ENCODE measurements around the gene TAS2R41.
"Not testable (repeated sequence)": the region's sequence is repeated elsewhere in the genome, so short reads cannot be mapped to it uniquely, and the experiment has no call there.

Gene TAS2R41

DNA sequence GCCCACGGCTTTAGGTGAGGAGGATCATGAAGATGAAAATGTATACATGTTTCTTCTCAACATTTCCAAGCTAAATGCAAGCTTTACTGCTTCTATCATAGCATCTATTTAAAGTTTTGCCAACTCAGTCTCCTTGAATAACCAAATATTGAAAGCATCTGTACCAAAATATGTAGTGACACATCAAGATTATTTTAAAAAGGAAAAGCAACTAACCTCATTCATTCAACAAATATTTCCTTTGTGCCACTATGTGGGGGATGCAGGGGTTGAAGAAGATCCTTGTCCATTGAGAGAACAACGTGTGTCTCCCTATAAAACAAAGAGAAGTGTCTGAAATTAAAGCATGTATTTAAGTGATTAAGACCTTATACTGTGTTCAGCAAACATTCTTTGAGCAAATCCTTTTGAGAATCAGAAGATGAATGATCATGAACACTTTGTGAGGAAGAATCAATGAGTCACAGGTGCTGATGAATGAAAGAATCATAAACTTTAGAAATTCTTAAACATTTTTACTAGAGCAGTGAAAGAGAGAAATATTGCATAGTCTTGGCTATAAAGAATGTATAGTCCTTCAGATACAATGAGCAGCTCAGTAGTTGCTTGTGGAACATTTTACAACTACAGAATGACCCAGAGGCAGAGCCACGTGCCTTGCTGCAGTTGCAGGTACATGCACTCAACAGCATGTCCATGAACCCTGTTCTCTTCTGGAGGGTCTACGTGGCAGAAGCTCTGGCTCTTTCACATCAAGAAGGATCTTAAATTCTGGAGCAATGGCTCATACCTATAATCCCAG lies 20.5 kb upstream of the TAS2R41 start:
- no peak for DNase-seq (ENCODE audit: low read depth in 2 of 2)

DNA sequence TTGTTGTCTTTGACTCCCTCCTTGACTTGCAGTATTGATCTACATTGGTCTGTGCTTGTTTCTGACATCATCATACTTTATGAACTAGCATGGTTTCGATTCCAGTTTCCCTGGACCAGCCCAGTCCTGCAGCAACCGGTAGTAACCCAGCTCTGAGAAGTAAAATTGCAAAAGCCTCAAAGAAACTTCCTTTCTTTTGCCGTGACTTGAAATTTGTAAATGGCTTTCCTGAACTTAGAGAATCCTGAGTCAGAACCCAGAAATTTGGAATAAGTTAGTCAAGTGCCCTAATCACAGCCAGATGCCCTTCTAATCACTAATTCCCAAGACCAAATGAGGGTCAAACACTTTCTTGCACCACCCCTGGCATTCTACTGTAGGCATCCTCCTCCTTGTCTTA lies 19.4 kb upstream of the TAS2R41 start:
- no peak for DNase-seq (ENCODE audit: low read depth in 2 of 2)

DNA sequence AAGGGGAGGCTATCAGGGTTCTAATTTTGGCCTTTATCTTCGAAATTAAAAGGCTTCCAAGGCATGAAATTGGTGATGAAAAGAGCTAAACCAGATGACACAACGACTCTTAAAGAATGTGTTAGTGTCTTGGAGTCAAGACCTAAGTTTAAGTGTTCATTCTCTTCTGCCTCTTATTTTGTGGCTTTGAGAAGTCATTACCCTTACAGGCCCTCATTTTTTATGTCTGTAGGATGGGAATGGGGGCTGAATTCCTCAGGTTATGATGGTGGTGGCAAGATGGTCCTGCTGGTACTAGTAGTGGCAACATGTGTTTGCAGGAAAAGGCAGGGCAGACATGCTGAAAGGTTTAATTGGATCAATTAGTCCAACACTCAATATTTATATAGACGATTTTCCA lies 19.0 kb upstream of the TAS2R41 start:
- no peak for DNase-seq (ENCODE audit: low read depth in 2 of 2)

DNA sequence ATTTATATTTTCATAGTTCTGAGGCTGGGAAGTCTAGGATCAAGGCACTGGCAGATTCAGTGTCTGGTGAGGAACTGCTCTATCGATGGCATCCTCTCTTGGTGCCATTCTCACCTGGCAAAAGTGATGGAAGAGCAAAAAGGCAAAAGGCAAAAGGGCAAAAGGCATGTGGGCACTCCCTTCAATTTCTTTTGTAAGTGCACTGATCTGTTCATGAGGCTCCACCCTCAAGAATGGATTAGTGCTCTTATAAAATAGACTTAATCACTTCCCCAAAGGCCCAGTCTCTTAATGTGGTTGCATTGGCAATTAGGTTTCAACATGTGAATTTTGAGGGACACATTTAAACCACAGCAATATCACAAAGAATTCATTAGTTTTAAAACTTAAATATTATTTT lies 18.3 kb upstream of the TAS2R41 start:
- no peak for DNase-seq (ENCODE audit: low read depth in 2 of 2)

GRCh38 chr7:143460271-143460979 lies 17.2 kb upstream of the TAS2R41 start:
- DNase-seq (ENCODE audit: low read depth in 2 of 2), result no peak

- DNase-seq (ENCODE audit: low read depth in 2 of 2), result no peak
Measured at GRCh38 chr7:143462045-143462444, 15.6 kb upstream of the TAS2R41 start.

DNA sequence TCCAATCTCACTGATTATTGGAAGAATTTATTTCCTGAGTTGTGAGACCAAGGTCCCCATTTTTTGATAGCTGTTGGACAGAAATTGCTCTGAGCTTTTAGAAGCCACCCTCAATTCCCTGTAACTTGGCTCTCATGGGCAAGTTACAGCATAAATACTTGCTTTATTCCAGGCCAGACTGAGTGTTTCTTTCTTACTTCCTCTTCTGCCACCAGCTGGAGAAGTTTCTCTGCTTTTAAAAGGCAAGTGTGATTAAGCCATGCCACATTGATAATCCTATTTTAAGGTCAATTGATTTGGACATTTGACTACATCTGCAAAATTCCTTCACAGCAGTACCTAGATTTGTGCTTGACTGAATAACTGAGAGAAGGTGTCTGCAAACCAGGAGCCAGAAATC lies 14.1 kb upstream of the TAS2R41 start:
- no peak for DNase-seq (ENCODE audit: low read depth in 2 of 2)

- no peak for DNase-seq (ENCODE audit: low read depth in 2 of 2)
Measured at GRCh38 chr7:143463957-143464356, 13.7 kb upstream of the TAS2R41 start.

GRCh38 chr7:143467724-143468123 lies 9.9 kb upstream of the TAS2R41 start:
- no peak for DNase-seq (ENCODE audit: low read depth in 2 of 2)

GRCh38 chr7:143472071-143472689 lies 5.5 kb upstream of the TAS2R41 start:
- DNase-seq (ENCODE audit: low read depth in 2 of 2), result not testable (repeated sequence)

GRCh38 chr7:143479055-143479766 lies 1.5 kb downstream of the TAS2R41 start:
- DNase-seq (ENCODE audit: low read depth in 2 of 2), result no peak

DNA sequence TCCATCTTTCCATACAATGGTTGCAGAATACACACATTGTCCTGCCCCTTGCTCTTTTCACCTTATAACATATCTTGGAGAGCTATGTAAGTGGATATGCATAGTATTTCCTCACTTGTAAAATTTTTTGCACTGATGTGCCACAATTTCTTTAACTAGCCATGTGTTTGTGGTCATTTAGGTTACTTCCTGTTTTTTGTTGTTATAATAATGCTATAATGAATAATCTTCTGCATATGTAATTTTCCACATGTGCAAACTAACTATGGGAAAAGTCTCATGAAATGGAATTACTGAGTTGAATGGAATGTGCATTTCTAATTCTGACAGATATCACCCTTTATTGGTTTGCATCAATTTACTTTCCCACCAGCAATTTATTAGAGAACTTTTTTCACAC lies 2.8 kb downstream of the TAS2R41 start:
- DNase-seq (ENCODE audit: low read depth in 2 of 2), result no peak

DNA sequence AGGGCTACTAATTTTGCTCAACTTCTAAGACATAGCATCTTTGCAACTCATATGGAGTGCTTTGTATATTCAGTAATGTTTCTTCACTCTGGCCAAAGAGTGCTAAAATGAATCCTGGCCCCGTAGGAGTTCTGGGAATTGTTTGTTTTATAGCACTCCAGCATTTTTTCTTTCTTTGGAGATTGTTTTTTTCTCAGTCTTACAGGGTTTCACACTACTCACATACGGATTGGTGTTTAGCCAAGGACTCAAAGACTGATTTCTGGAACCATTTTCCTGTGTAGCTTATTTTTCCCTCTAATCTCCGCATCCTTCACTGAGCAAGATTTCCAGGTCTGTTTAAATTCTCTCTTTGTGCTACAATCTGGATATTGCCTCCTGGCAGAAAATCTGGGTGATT lies 6.4 kb downstream of the TAS2R41 start:
- DNase-seq (ENCODE audit: low read depth in 2 of 2), result no peak

- DNase-seq (ENCODE audit: low read depth in 2 of 2), result no peak
Measured at GRCh38 chr7:143485094-143485493, 7.4 kb downstream of the TAS2R41 start.

DNA sequence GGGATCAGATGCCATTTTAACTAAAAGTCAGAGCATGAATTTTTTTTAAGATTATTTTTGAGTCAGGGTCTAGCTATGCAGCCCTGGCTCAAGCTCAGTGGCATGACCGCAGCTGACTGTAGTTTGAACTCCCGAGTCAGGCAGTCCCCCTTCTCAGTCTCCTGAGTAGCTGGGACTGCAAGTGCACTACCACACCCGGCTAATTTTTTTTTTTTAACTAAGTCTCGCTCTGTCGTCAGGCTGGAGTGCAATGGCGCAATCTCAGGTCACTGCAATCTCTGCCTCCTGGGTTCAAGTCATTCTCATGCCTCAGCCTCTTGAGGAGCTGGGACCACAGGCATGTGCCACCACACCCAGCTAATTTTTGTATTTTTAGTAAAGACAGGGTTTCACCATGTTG lies 7.8 kb downstream of the TAS2R41 start:
- no peak for DNase-seq (ENCODE audit: low read depth in 2 of 2)

DNA sequence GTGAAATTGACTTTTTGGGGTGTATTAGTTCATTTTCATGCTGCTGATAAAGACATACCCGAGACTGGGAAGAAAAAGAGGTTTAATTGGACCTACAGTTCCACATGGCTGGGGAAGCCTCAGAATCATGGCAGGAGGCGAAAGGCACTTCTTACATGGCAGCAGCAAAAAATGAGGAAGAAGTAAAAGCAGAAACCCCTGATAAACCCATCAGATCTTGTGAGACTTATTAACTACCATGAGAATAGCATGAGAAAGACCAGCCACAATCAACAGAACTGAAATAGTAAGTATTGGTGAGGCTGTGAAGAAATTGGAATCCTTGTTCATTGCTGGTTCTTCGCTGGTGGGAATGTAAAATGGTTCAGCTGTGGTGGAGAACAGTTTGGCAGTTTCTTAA lies 8.6 kb downstream of the TAS2R41 start:
- not testable (repeated sequence) for DNase-seq (ENCODE audit: low read depth in 2 of 2)

DNA sequence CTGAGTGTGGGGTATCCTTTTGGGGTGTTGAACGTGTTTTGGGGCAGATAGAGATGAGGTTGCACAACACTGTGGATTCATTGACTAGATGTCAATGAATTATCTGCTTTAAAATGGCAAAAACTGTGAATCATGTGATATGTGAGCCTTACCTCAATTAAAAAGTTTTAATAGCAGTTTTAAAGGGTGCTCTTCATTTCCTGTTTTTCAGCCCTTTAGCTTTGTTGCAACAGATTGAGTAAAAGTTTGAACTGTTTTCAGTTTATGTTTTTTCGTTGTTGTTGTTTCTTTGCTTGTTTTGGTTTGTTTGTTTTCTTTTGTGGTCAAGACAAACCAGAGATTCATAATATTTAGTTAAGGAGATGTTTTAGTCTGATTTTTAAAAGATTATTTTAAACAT lies 9.4 kb downstream of the TAS2R41 start:
- DNase-seq (ENCODE audit: low read depth in 2 of 2), result no peak

DNA sequence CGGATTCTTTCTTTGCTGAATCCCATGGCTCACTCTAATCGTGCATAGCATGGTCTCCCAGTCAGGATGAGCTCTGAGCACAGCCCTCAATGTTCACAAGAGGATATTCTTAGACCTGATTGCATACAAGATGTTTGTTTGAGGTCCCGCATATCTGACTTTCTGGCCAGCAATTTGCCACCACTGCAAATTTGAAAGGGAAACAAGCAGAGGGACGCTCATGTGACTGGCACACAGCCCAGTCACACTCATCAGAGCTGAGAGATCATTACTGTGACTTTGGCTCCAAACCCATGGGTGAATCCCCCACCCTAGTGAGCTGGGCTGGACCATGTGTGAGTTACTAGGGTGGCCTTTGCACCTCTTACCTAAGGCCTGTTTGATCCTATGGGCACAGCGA lies 9.9 kb downstream of the TAS2R41 start:
- DNase-seq (ENCODE audit: low read depth in 2 of 2), result no peak

DNA sequence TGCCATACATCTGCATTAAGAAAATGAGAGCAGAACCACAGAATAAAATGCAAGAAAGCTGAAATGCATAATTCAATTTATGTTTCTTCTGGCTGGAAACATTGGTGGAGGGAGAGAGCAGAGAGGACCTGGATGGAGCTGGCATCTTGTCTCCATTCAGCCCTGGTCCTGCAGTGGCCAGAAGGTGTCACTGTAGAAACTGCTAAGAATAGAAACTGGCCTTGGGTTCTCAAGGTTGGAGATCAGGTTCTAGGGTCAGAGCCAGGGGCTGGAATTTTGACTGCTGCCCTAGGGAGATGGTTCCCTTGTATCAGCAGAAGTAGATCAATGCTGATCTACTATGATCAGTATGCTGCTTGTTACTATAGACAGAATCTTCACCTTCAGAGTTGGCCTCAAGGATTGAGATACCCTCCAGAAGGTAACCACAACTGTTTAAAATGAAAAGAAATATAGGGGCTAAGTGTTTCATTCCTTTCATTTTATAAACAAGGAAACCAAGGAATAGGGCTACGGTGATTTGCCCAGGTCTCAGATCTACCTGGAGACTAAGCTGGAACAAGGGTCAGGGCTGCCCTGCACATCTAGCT lies 13.1 kb downstream of the TAS2R41 start:
- DNase-seq (ENCODE audit: low read depth in 2 of 2), result no peak

GRCh38 chr7:143492043-143492471 lies 14.4 kb downstream of the TAS2R41 start:
- DNase-seq (ENCODE audit: low read depth in 2 of 2), result no peak

GRCh38 chr7:143492799-143493739 lies 15.4 kb downstream of the TAS2R41 start:
- DNase-seq (ENCODE audit: low read depth in 2 of 2), result no peak
